GM12878 (cell line): Measurements from ENCODE around the gene MYLIP. TPM values are rescaled to one million over a fixed set of nuclear protein-coding genes. Genes with fewer than 3 reads are reported as not detected.

Experiments used
- ATAC-seq: fragments of 200-7000 bp; cut with Tn5 transposase; 3 replicates; pipeline ENCODE4 v1.9.1; 2020; ENCODE audit warnings: mild to moderate bottlenecking, moderate library complexity
- BruUV-seq: library from RNA; stranded (reverse); fragments of 400-500 nt; replicated peaks from 2 replicates; lab custom pipeline; 2021; lab: Mats Ljungman, UMichigan
- CTCF ChIA-PET: fragments of 300-600 bp; sonication (Branson Sonifier 250); formaldehyde crosslinking; extraction: SDS; loops from one replicate; lab custom pipeline; 2021; ENCODE audit warnings: inconsistent platforms; lab: Yijun Ruan, JAX
- POLR2A ChIA-PET: fragments of 350-600 bp; formaldehyde crosslinking; extraction: SDS; loops from one replicate; lab custom pipeline; 2021; ENCODE audit warnings: inconsistent platforms; lab: Charles Lee
- RAD21 ChIA-PET: fragments of 300-600 bp; sonication (Branson Sonifier 250); formaldehyde crosslinking; loops from one replicate; lab custom pipeline; 2023; ENCODE audit warnings: antibody characterized with exemption; ENCODE audit not compliant: unreplicated experiment; lab: Charles Lee
- SMC1A ChIA-PET: fragments of 300-600 bp; sonication (Branson Sonifier 250); formaldehyde crosslinking; loops from one replicate; lab custom pipeline; 2023; ENCODE audit not compliant: unreplicated experiment, uncharacterized antibody; lab: Charles Lee
- DNase-seq: peaks from one replicate; pipeline ENCODE4 v3.0.0-alpha.2; 2011; ENCODE audit warnings: low read depth, low spot score
- FAIRE-seq: peaks from 3 replicates; lab custom pipeline; 2011; peaks lifted over from hg19 to GRCh38; lab: Jason Lieb, UNC
- H2AFZ ChIP-seq: 2 replicates; pipeline ENCODE4 v1.6.0; 2011; ENCODE audit warnings: low read depth, low read length, control low read depth; ENCODE audit not compliant: control insufficient read depth
- H3K27ac ChIP-seq: 2 replicates; pipeline ENCODE4 v1.5.1; 2011; ENCODE audit warnings: control low read depth; ENCODE audit not compliant: control insufficient read depth, insufficient read depth
- H3K27me3 ChIP-seq, 2 experiments: replicated peaks in 1 of 2; 2 replicates each; pipeline versions ENCODE4 v1.6.0 to v1.6.1; 2011; ENCODE audit warnings: low read length in 1 of 2; ENCODE audit not compliant: control insufficient read depth in 2 of 2, insufficient read depth in 2 of 2
- H3K36me3 ChIP-seq, 2 experiments: 2 replicates each; pipeline ENCODE4 v1.5.1; 2011; ENCODE audit warnings: low read length in 1 of 2; ENCODE audit not compliant: control insufficient read depth in 2 of 2, insufficient read depth in 2 of 2
- H3K4me1 ChIP-seq: 2 replicates; pipeline ENCODE4 v1.6.1; 2011; ENCODE audit warnings: mild to moderate bottlenecking, low read length, moderate library complexity, mixed read lengths; ENCODE audit not compliant: control insufficient read depth, insufficient read depth
- H3K4me2 ChIP-seq: 2 replicates; pipeline ENCODE4 v1.6.0; 2011; ENCODE audit warnings: control low read depth; ENCODE audit not compliant: control insufficient read depth, insufficient read depth
- H3K4me3 ChIP-seq: fragments of 200-600 bp; sonication (generic); 2 replicates; pipeline ENCODE4 v1.5.1; 2016
- H3K79me2 ChIP-seq: 2 replicates; pipeline ENCODE4 v1.6.0; 2011; ENCODE audit warnings: low read length; ENCODE audit not compliant: control insufficient read depth, insufficient read depth
- H3K9ac ChIP-seq: 2 replicates; pipeline ENCODE4 v1.8.0; 2011; ENCODE audit warnings: low read length, control low read depth, mixed read lengths; ENCODE audit not compliant: control insufficient read depth, insufficient read depth
- H3K9me3 ChIP-seq: replicated peaks from 3 replicates; pipeline ENCODE4 v1.5.1; 2011; ENCODE audit warnings: mild to moderate bottlenecking, low read length; ENCODE audit not compliant: control insufficient read depth, insufficient read depth
- H4K20me1 ChIP-seq: 2 replicates; pipeline ENCODE4 v1.6.0; 2011; ENCODE audit not compliant: control insufficient read depth, insufficient read depth
- BMI1 ChIP-seq: fragments of 450-650 bp; IDR thresholded peaks from 2 replicates; pipeline ENCODE4 v1.6.1; 2016; ENCODE audit warnings: mild to moderate bottlenecking, moderate library complexity, borderline replicate concordance
- CBX3 ChIP-seq: fragments of 200-600 bp; sonication (generic); IDR thresholded peaks from 2 replicates; pipeline ENCODE4 v1.6.1; 2016; ENCODE audit warnings: low read depth, borderline replicate concordance
- EP300 ChIP-seq, 2 experiments: fragments of 150-350 bp in 1 of 2; IDR thresholded peaks; 2 replicates each; pipeline ENCODE4 v1.6.1; 2011 to 2012; ENCODE audit warnings: low read depth in 2 of 2, low read length in 2 of 2, borderline replicate concordance in 1 of 2, improper control_type of control experiment in 1 of 2, inconsistent platforms in 1 of 2; ENCODE audit not compliant: control insufficient read depth in 1 of 2
- KAT2A ChIP-seq: conservative IDR thresholded peaks from 2 replicates; pipeline ENCODE4 v1.6.1; 2011; ENCODE audit warnings: low read depth, low read length; ENCODE audit not compliant: control insufficient read depth
- POU2F2 ChIP-seq: IDR thresholded peaks from 3 replicates; pipeline ENCODE4 v1.6.1; 2011; ENCODE audit warnings: low read depth, mild to moderate bottlenecking, low read length, borderline replicate concordance
- TCF7 ChIP-seq: IDR thresholded peaks from 2 replicates; pipeline ENCODE4 v1.6.1; 2014; ENCODE audit warnings: antibody characterized with exemption, borderline replicate concordance
- WGBS: methylation state at CpG from one replicate; pipeline ENCODE4 v1.1.6; 2016; ENCODE audit warnings: low lambda C conversion rate; ENCODE audit not compliant: insufficient replicate concordance, insufficient coverage; ENCODE audit errors: missing lambda C conversion rate; 5-methylcytosine and 5-hydroxymethylcytosine counted together
- in situ Hi-C: fragments of 300-500 bp; cut with MboI; formaldehyde crosslinking; loops from 9 replicates; pipeline ENCODE4 v1.14.3; 2018; ENCODE audit warnings: mixed read lengths
- intact Hi-C: fragments of 100-400 bp; cut with micrococcal nuclease; formaldehyde crosslinking; loops from one replicate; pipeline ENCODE4 v1.14.2; 2022; ENCODE audit not compliant: unreplicated experiment
- polyA plus RNA-seq, 11 experiments: library from polyadenylated mRNA; depleted of rRNA in 4 of 11; unstranded in 6 of 11; stranded (reverse) in 5 of 11; fragments of >200 nt; fragmentation: Nextera tagmentation in 4 of 11; fragmentation: Illumina TruSeq in 1 of 11; extraction: Ambion mirVana in 4 of 11; extraction: Trizol in 1 of 11; gene quantifications; 1 replicate in 1 of 11; 2 replicates in 10 of 11; pipeline versions ENCODE4 v1.2.1 to v1.2.3, GENCODE V29; 2011 to 2016; ENCODE audit warnings: inconsistent platforms in 2 of 11, missing spikeins in 2 of 11, low read depth in 1 of 11
- total RNA-seq, 4 experiments: library from RNA; depleted of rRNA in 3 of 4; stranded (reverse); fragments of >200 nt in 3 of 4; fragmentation: Illumina TruSeq in 1 of 4; extraction: Trizol in 1 of 4; gene quantifications; 2 replicates each; pipeline versions ENCODE4 v1.2.1 to v1.2.3, GENCODE V29; 2013 to 2021
- TF ChIP-seq, protein P1 (sequence below): IDR thresholded peaks from 2 replicates; pipeline ENCODE4 v1.6.1; 2011; ENCODE audit warnings: borderline replicate concordance, low read depth, mild to moderate bottlenecking, moderate library complexity, low read length; ENCODE audit not compliant: insufficient read depth, poor library complexity, severe bottlenecking
- TF ChIP-seq, protein P2 (sequence below): IDR thresholded peaks from 2 replicates; pipeline ENCODE4 v1.6.1; 2012; ENCODE audit warnings: low read length, inconsistent platforms
- TF ChIP-seq, protein P3 (sequence below): fragments of 450-650 bp; IDR thresholded peaks from 2 replicates; pipeline ENCODE4 v1.6.1; 2017; ENCODE audit warnings: mild to moderate bottlenecking

Gene MYLIP
- total and polyA plus RNA-seq, 10 of the 15 experiments (the other 5 are each of a cell fraction or from before 2014, with no cell fraction given): 5.3 to 123 (median 12.5) TPM

DNA sequence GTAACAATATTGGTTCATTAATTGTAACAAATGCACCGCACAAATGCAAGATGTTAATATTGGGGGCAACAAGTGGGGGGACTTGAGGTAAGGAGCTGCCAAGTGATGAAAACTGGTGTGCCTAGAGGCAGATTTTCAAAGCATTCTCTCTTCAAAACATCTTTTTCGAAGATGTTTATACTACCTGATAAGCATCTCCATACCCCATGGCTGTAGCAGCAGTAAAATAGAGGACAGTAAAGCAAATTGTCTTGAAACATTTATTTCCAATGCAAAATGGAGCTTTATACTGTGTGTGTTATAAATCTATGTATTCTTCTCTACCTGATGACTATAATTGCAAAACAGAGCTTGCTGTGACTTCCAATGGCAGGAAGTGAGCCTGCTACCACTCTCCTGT lies 42.5 kb downstream of the MYLIP start:
- SMC1A ChIA-PET: interaction anchor here (0.8 to 1.3 kb wide), 4 partner anchors 8 to 63 kb away, joined by 3 to 4 read pairs (median 3); no protein-coding TSS in a partner anchor
- peaks cover 13% of the 10 kb centered on the region for H3K4me1 ChIP-seq
- H3K27ac ChIP-seq: no peak overlapping the region
- in situ Hi-C loops: no loop called here
- CTCF ChIA-PET: interaction anchor here (3.0 kb wide), 1 partner anchor 11 kb away, joined by 12 read pairs; no protein-coding TSS in a partner anchor
- DNase-seq (no peak), ATAC-seq (no peak)
- H3K79me2 ChIP-seq: no peaks in the 10 kb centered on the region
- H3K9me3 ChIP-seq: no peaks in the 10 kb centered on the region
- no peak overlapping the region for H3K4me2 ChIP-seq
- POLR2A ChIA-PET: interaction anchor here (0.9 to 1.2 kb wide), 2 partner anchors 34 to 84 kb away, joined by 3 read pairs; no protein-coding TSS in a partner anchor
- H2AFZ ChIP-seq: no peak overlapping the region
- no peak overlapping the region for H3K9ac ChIP-seq
- no peak overlapping the region for H3K4me3 ChIP-seq
- intact Hi-C loops: no loop called here
- no TSS peak for BruUV-seq
- RAD21 ChIA-PET: interaction anchor here (1.1 to 4.1 kb wide), 2 partner anchors 12 to 480 kb away, joined by 3 to 12 read pairs; no protein-coding TSS in a partner anchor
- H3K36me3 ChIP-seq: no peaks in the 10 kb centered on the region
- 93% methylated on average over 2 of the region's 2 CpGs for WGBS
- TF ChIP-seq KAT2A (no peak), TCF7 (no peak), BMI1 (no peak)
- TF ChIP-seq, all 136 proteins: peak for 0
- H4K20me1 ChIP-seq: no peaks in the 10 kb centered on the region
- FAIRE-seq: no peak
- no peaks in the 10 kb centered on the region for H3K27me3 ChIP-seq

DNA sequence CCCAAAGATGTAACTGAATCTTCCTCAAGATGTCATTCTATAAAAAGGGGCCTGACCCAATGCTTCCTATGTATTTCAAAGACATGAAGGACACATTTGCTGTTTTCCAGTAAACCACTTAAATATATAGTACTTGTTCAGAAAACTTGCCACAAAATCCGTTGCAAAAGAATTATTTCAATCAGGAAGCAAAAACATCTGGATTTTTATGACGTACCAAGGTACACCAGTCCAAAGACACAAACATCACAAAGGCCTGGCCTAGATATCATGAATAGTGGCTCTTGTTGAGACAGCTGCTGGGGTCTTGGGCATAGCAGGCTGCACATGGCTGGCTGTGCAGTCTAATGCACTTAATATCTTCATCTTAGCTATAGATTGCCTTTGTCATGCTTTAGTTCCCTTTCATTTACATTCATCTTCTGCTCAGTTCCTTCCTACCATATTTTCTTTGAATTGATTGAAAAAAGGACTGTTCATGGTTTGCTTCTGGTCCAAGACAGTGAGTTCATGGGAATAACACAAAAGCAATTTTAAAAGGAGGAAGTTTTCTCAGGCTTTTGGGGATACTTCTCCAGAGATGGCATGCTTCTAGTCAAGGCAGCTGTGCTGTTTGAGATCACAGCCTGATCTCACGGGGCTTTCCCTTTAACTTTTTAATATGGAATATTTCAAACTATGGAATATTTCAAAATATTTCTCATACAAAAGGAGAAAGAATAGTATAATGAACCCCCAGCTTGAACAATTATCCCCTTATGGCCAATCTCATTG lies 44.5 kb downstream of the MYLIP start:
- RAD21 ChIA-PET: interaction anchor here (4.1 kb wide), 1 partner anchor 10 kb away, joined by 12 read pairs; no protein-coding TSS in a partner anchor
- no TSS peak for BruUV-seq
- intact Hi-C loops: no loop called here
- WGBS: 41% methylated on average over 3 of the region's 3 CpGs
- Histone ChIP-seq H3K9ac (no peak overlapping the region), H4K20me1 (no peaks in the 10 kb centered on the region), H3K27ac (no peak overlapping the region), H3K36me3 (no peaks in the 10 kb centered on the region), H3K4me2 (no peak overlapping the region), H3K4me1 (peaks cover 2% of the 10 kb centered on the region), H3K4me3 (no peak overlapping the region), H3K79me2 (no peaks in the 10 kb centered on the region), H3K9me3 (no peaks in the 10 kb centered on the region), H2AFZ (no peak overlapping the region), H3K27me3 (no peaks in the 10 kb centered on the region)
- FAIRE-seq (no peak), DNase-seq (no peak), ATAC-seq (no peak)
- SMC1A ChIA-PET: interaction anchor here (1.0 to 1.9 kb wide), 4 partner anchors 9 to 481 kb away, joined by 3 to 9 read pairs (median 6); no protein-coding TSS in a partner anchor
- POLR2A ChIA-PET: interaction anchor here (0.6 to 1.0 kb wide), 2 partner anchors 10 to 511 kb away, joined by 3 to 4 read pairs; partner anchors contain the start of gene DTNBP1
- CTCF ChIA-PET: interaction anchor here (1.0 to 3.0 kb wide), 3 partner anchors 9 to 500 kb away, joined by 3 to 12 read pairs (median 6); no protein-coding TSS in a partner anchor
- in situ Hi-C loops: no loop called here
- TF ChIP-seq, protein P1, sequence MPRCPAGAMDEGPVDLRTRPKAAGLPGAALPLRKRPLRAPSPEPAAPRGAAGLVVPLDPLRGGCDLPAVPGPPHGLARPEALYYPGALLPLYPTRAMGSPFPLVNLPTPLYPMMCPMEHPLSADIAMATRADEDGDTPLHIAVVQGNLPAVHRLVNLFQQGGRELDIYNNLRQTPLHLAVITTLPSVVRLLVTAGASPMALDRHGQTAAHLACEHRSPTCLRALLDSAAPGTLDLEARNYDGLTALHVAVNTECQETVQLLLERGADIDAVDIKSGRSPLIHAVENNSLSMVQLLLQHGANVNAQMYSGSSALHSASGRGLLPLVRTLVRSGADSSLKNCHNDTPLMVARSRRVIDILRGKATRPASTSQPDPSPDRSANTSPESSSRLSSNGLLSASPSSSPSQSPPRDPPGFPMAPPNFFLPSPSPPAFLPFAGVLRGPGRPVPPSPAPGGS: no peak
- TF ChIP-seq EP300 (IDR thresholded peaks at IDR 0.05; ENCODE audit: borderline replicate concordance in 1 of 2, control insufficient read depth in 1 of 2, low read depth in 2 of 2, low read length in 2 of 2): no peak
- no peak for TF ChIP-seq POU2F2
- TF ChIP-seq CBX3: no peak
- TF ChIP-seq, protein P2, sequence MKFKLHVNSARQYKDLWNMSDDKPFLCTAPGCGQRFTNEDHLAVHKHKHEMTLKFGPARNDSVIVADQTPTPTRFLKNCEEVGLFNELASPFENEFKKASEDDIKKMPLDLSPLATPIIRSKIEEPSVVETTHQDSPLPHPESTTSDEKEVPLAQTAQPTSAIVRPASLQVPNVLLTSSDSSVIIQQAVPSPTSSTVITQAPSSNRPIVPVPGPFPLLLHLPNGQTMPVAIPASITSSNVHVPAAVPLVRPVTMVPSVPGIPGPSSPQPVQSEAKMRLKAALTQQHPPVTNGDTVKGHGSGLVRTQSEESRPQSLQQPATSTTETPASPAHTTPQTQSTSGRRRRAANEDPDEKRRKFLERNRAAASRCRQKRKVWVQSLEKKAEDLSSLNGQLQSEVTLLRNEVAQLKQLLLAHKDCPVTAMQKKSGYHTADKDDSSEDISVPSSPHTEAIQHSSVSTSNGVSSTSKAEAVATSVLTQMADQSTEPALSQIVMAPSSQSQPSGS: no peak
- TF ChIP-seq, protein P3, sequence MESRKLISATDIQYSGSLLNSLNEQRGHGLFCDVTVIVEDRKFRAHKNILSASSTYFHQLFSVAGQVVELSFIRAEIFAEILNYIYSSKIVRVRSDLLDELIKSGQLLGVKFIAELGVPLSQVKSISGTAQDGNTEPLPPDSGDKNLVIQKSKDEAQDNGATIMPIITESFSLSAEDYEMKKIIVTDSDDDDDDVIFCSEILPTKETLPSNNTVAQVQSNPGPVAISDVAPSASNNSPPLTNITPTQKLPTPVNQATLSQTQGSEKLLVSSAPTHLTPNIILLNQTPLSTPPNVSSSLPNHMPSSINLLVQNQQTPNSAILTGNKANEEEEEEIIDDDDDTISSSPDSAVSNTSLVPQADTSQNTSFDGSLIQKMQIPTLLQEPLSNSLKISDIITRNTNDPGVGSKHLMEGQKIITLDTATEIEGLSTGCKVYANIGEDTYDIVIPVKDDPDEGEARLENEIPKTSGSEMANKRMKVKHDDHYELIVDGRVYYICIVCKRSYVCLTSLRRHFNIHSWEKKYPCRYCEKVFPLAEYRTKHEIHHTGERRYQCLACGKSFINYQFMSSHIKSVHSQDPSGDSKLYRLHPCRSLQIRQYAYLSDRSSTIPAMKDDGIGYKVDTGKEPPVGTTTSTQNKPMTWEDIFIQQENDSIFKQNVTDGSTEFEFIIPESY: no peak
